H9 (cell line): ENCODE measurements around the gene CCDC178. TPM values are rescaled to one million over a fixed set of nuclear protein-coding genes. Genes with fewer than 3 reads are reported as not detected.

ENCODE experiments used
- DNase-seq: peaks from one replicate; pipeline ENCODE4 v3.0.0-alpha.2; 2017
- H2AFZ ChIP-seq: one replicate; pipeline ENCODE4 v1.6.1; 2013; ENCODE audit warnings: mild to moderate bottlenecking, low read length, control low read depth, moderate library complexity
- H2AK5ac ChIP-seq: 2 replicates; pipeline ENCODE4 v1.6.1; 2013; ENCODE audit warnings: low read length, control low read depth, mixed read lengths; ENCODE audit not compliant: insufficient read length
- H2BK120ac ChIP-seq: one replicate; pipeline ENCODE4 v1.6.1; 2013; ENCODE audit warnings: low read depth, mild to moderate bottlenecking, low read length, control low read depth, inconsistent platforms; ENCODE audit not compliant: poor library complexity, severe bottlenecking
- H2BK12ac ChIP-seq: 2 replicates; pipeline ENCODE4 v1.6.1; 2013; ENCODE audit warnings: low read length, control low read depth, mixed read lengths, low read depth; ENCODE audit not compliant: insufficient read length
- H2BK15ac ChIP-seq: 2 replicates; pipeline ENCODE4 v1.6.1; 2013; ENCODE audit warnings: low read depth, low read length, control low read depth
- H2BK20ac ChIP-seq: one replicate; pipeline ENCODE4 v1.6.1; 2013; ENCODE audit warnings: low read depth, mild to moderate bottlenecking, low read length, control low read depth, inconsistent platforms; ENCODE audit not compliant: poor library complexity, severe bottlenecking
- H2BK5ac ChIP-seq: 2 replicates; pipeline ENCODE4 v1.6.1; 2013; ENCODE audit warnings: low read length, control low read depth, mixed read lengths; ENCODE audit not compliant: insufficient read length
- H3K14ac ChIP-seq: 2 replicates; pipeline ENCODE4 v1.6.1; 2013; ENCODE audit warnings: low read length, control low read depth; ENCODE audit not compliant: insufficient read depth
- H3K18ac ChIP-seq: 2 replicates; pipeline ENCODE4 v1.6.1; 2013; ENCODE audit warnings: low read depth, mild to moderate bottlenecking, mixed read lengths, low read length, control low read depth; ENCODE audit not compliant: insufficient read length
- H3K23ac ChIP-seq: 2 replicates; pipeline ENCODE4 v1.6.1; 2013; ENCODE audit warnings: low read length, control low read depth, mixed read lengths, low read depth; ENCODE audit not compliant: insufficient read length
- H3K23me2 ChIP-seq: 2 replicates; pipeline ENCODE4 v1.6.1; 2013; ENCODE audit warnings: low read depth, mild to moderate bottlenecking, mixed read lengths, low read length, control low read depth; ENCODE audit not compliant: insufficient read length, poor library complexity, severe bottlenecking
- H3K27ac ChIP-seq: 2 replicates; pipeline ENCODE4 v1.5.1; 2013; ENCODE audit warnings: low read length, control low read depth, mixed read lengths, low read depth; ENCODE audit not compliant: insufficient read length
- H3K27me3 ChIP-seq: 2 replicates; pipeline ENCODE4 v1.6.1; 2013; ENCODE audit warnings: low read length, control low read depth, inconsistent platforms; ENCODE audit not compliant: insufficient read depth
- H3K4ac ChIP-seq: 2 replicates; pipeline ENCODE4 v1.6.1; 2013; ENCODE audit warnings: low read depth, mild to moderate bottlenecking, control low read depth, inconsistent platforms, low read length, moderate library complexity
- H3K4me1 ChIP-seq: 2 replicates; pipeline ENCODE4 v1.6.1; 2013; ENCODE audit warnings: low read length, control low read depth, inconsistent platforms; ENCODE audit not compliant: insufficient read depth
- H3K4me2 ChIP-seq: 2 replicates; pipeline ENCODE4 v1.6.1; 2013; ENCODE audit warnings: low read length, control low read depth, mixed read lengths; ENCODE audit not compliant: insufficient read length, insufficient read depth
- H3K56ac ChIP-seq: 2 replicates; pipeline ENCODE4 v1.6.1; 2013; ENCODE audit warnings: low read depth, mild to moderate bottlenecking, mixed read lengths, low read length, control low read depth; ENCODE audit not compliant: insufficient read length
- H3K79me1 ChIP-seq: 2 replicates; pipeline ENCODE4 v1.6.1; 2013; ENCODE audit warnings: low read depth, mild to moderate bottlenecking, moderate library complexity, low read length, control low read depth, inconsistent platforms; ENCODE audit not compliant: insufficient read depth, poor library complexity, severe bottlenecking
- H3K79me2 ChIP-seq: 2 replicates; pipeline ENCODE4 v1.6.1; 2013; ENCODE audit warnings: low read length, control low read depth, inconsistent platforms; ENCODE audit not compliant: insufficient read depth
- H3K9ac ChIP-seq: 2 replicates; pipeline ENCODE4 v1.6.1; 2013; ENCODE audit warnings: low read length, control low read depth, mixed read lengths; ENCODE audit not compliant: insufficient read length; ENCODE audit errors: extremely low read depth
- H3K9me3 ChIP-seq: one replicate; pipeline ENCODE4 v1.6.1; 2013; ENCODE audit warnings: low read depth, low read length, inconsistent platforms; ENCODE audit not compliant: control insufficient read depth
- H3T11ph ChIP-seq: one replicate; pipeline ENCODE4 v1.6.1; 2013; ENCODE audit warnings: mild to moderate bottlenecking, low read length, control low read depth, inconsistent platforms
- H4K20me1 ChIP-seq: one replicate; pipeline ENCODE4 v1.6.1; 2013; ENCODE audit not compliant: control insufficient read depth, insufficient read length, insufficient read depth
- H4K5ac ChIP-seq: 2 replicates; pipeline ENCODE4 v1.6.1; 2013; ENCODE audit warnings: low read depth, mild to moderate bottlenecking, mixed read lengths, low read length, control low read depth; ENCODE audit not compliant: insufficient read length
- H4K8ac ChIP-seq: replicated peaks from 2 replicates; pipeline ENCODE4 v1.6.1; 2013; ENCODE audit warnings: low read length, control low read depth, mixed read lengths, low read depth; ENCODE audit not compliant: insufficient read length
- H4K91ac ChIP-seq: 2 replicates; pipeline ENCODE4 v1.6.1; 2013; ENCODE audit warnings: low read depth, mild to moderate bottlenecking, moderate library complexity, mixed read lengths, low read length, control low read depth; ENCODE audit not compliant: insufficient read length
- H3K27ac Mint-ChIP-seq, 3 experiments: 2 replicates in 2 of 3; 3 replicates in 1 of 3; pipeline ENCODE4 v1.8.0; 2020 to 2021; ENCODE audit warnings: mixed read lengths in 3 of 3, mild to moderate bottlenecking in 1 of 3, moderate library complexity in 1 of 3
- H3K27me3 Mint-ChIP-seq: 2 replicates; pipeline ENCODE4 v1.8.0; 2021; ENCODE audit warnings: low read depth, mild to moderate bottlenecking, moderate library complexity, mixed read lengths
- H3K36me3 Mint-ChIP-seq, 3 experiments: 2 replicates in 2 of 3; 3 replicates in 1 of 3; pipeline ENCODE4 v1.8.0; 2020 to 2021; ENCODE audit warnings: low read depth in 3 of 3, mixed read lengths in 3 of 3; ENCODE audit not compliant: insufficient read depth in 1 of 3
- H3K4me1 Mint-ChIP-seq, 2 experiments: 2 replicates each; pipeline ENCODE4 v1.8.0; 2020; ENCODE audit warnings: mixed read lengths in 2 of 2
- H3K4me3 Mint-ChIP-seq, 2 experiments: 2 replicates in 1 of 2; 3 replicates in 1 of 2; pipeline ENCODE4 v1.8.0; 2020 to 2021; ENCODE audit warnings: mild to moderate bottlenecking in 2 of 2, mixed read lengths in 2 of 2, moderate library complexity in 1 of 2
- H3K9me3 Mint-ChIP-seq, 2 experiments: 2 replicates in 1 of 2; 3 replicates in 1 of 2; pipeline ENCODE4 v1.8.0; 2020; ENCODE audit warnings: mild to moderate bottlenecking in 2 of 2, mixed read lengths in 2 of 2, moderate library complexity in 1 of 2
- CTCF ChIP-seq: fragments of 200-600 bp; sonication (generic); conservative IDR thresholded peaks from 3 replicates; pipeline ENCODE4 v1.8.0; 2021; ENCODE audit warnings: antibody characterized with exemption, mild to moderate bottlenecking
- WGBS: extraction: QIAGEN DNeasy Blood & Tissue Kit; methylation state at CpG from one replicate; pipeline ENCODE4 v1.1.7; 2013; ENCODE audit warnings: missing lambda C conversion rate, low lambda C conversion rate, mixed read lengths; ENCODE audit not compliant: insufficient read length; ENCODE audit errors: extremely low coverage; 5-methylcytosine and 5-hydroxymethylcytosine counted together
- total RNA-seq: library from RNA; stranded (reverse); gene quantifications from 2 replicates; pipeline ENCODE4 v1.2.1, GENCODE V29; 2021

Gene CCDC178
- total RNA-seq, 1 experiment from 2014 or later, result not detected

DNA sequence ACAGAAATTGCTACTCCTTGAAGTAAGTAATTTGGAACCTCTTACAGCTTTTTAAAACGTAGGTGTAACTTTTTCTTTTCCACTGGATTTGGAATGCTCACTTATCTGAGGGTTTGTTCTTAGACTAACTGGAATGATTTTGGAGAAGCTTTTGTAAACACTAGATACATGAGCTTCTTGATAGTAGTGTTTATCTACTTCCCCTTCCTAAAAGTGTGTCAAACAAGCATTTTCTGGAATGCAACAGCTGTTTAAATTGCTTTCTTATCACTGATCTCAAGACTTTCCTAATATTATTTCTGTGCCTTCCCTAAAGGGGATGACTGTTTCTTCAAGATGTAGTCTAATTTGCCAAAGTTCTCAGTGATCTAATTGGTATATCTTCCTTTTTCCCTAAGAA, 282.6 kb downstream of the CCDC178 start:
- no peaks in the 10 kb centered on the region for H3K23me2 ChIP-seq
- H3K79me1 ChIP-seq, result no peaks in the 10 kb centered on the region
- no peak overlapping the region for H2BK20ac ChIP-seq
- no peak overlapping the region for H4K91ac ChIP-seq
- no peak overlapping the region for H3K9ac ChIP-seq
- no peak overlapping the region for H3K27ac ChIP-seq
- no peak overlapping the region for H3K4ac ChIP-seq
- H2AFZ ChIP-seq, result no peak overlapping the region
- H3K9me3 Mint-ChIP-seq, result no peaks in the 10 kb centered on the region
- H3K9me3 ChIP-seq, result no peaks in the 10 kb centered on the region
- H2AK5ac ChIP-seq, result no peak overlapping the region
- H3K4me3 Mint-ChIP-seq, result no peak overlapping the region
- H2BK5ac ChIP-seq, result no peak overlapping the region
- no peaks in the 10 kb centered on the region for H3K4me1 Mint-ChIP-seq
- H3K23ac ChIP-seq, result no peak overlapping the region
- no peak overlapping the region for H3K18ac ChIP-seq
- H3K27me3 ChIP-seq, result no peaks in the 10 kb centered on the region
- no peak overlapping the region for H2BK15ac ChIP-seq
- H4K5ac ChIP-seq, result no peak overlapping the region
- no peak overlapping the region for H3K56ac ChIP-seq
- H4K20me1 ChIP-seq, result no peaks in the 10 kb centered on the region
- no peak overlapping the region for H3K27ac Mint-ChIP-seq
- no peaks in the 10 kb centered on the region for H3K27me3 Mint-ChIP-seq
- WGBS, result no CpG with 5 or more reads among the region's 1 CpG
- H3K4me1 ChIP-seq, result no peaks in the 10 kb centered on the region
- H3K14ac ChIP-seq, result no peak overlapping the region
- TF ChIP-seq CTCF, result no peak
- H4K8ac ChIP-seq, result no peak overlapping the region
- H2BK120ac ChIP-seq, result no peak overlapping the region
- no peak overlapping the region for H3K4me2 ChIP-seq
- H3K79me2 ChIP-seq, result no peaks in the 10 kb centered on the region
- no peak for DNase-seq
- no peak overlapping the region for H2BK12ac ChIP-seq
- no peak overlapping the region for H3T11ph ChIP-seq
- H3K36me3 Mint-ChIP-seq, result no peaks in the 10 kb centered on the region
